Esophagus squamous epithelium (tissue), 4 donors: ENCODE results near the gene MRGPRD.

Experiments used
- CTCF ChIP-seq, 6 experiments: fragments of 450-650 bp in 4 of 6; fragments of 200-600 bp in 2 of 6; sonication (generic) in 2 of 6; IDR thresholded peaks; one replicate each; pipeline ENCODE4 v1.5.1; 2016 to 2019; ENCODE audit warnings: antibody characterized with exemption in 6 of 6, mild to moderate bottlenecking in 4 of 6, moderate library complexity in 4 of 6
- POLR2A ChIP-seq, 4 donors: fragments of 450-650 bp; IDR thresholded peaks; one replicate each; pipeline ENCODE4 v1.6.1; 2017; ENCODE audit warnings: antibody characterized with exemption in 4 of 4, mild to moderate bottlenecking in 4 of 4, moderate library complexity in 3 of 4

GRCh38 chr11:69003866-69004367, 23.1 kb upstream of the MRGPRD start:
- TF ChIP-seq POLR2A (IDR thresholded peaks at IDR 0.05) (no peak), CTCF (IDR thresholded peaks at IDR 0.05) (no peak)
